SIG-M5 treated with dmso at 0.1 percent for 504 hours (cell line): ENCODE measurements around the gene APBB1.
A peak's percentile ranks its signal among the peaks of the same experiment; 100 is the strongest.

Experiments used
- DNase-seq: peaks from one replicate; lab custom pipeline; 2025; ENCODE audit not compliant: unreplicated experiment; lab: John Stamatoyannopoulos, UW

The APBB1 gene

DNA sequence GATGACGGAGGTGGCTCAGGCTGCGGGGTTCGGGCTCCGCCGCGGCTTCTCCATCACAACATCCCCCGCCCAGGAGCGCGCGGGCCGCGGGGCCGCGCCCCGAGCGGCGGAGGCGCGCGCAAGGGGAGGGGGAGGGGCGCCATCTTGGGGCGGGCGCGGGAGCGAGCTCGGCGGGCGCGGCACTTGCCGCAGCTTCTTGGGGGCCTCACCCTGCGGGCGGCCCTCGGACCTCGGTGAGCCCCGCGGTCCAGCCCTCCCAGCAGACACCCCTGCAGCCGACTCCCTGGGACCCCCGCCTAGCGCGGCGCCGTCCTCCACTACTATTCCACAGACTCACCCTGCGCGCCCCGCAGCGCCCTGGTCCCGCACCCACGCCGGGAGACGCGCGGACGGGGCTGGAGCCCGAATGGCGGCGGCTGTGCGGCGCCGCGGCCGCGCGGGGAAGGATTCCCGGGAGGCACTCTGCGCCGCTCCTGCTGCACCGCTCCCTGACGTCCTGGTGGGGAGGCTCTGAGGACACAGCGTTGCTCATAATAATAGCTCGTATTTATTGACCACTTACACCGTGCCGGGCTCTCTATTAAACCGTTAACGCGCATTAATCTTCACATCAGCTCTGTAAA lies at the start of gene APBB1:
Gene APBB1, minus strand, starts transcription at position 86 of the 623 bp plus-strand sequence. CDS start 7,747 bp downstream, outside the sequence.
- peak; percentile 6 for DNase-seq

- no peak for DNase-seq
Measured at GRCh38 chr11:6459099-6459450, 40.2 kb upstream of the APBB1 start.

DNA sequence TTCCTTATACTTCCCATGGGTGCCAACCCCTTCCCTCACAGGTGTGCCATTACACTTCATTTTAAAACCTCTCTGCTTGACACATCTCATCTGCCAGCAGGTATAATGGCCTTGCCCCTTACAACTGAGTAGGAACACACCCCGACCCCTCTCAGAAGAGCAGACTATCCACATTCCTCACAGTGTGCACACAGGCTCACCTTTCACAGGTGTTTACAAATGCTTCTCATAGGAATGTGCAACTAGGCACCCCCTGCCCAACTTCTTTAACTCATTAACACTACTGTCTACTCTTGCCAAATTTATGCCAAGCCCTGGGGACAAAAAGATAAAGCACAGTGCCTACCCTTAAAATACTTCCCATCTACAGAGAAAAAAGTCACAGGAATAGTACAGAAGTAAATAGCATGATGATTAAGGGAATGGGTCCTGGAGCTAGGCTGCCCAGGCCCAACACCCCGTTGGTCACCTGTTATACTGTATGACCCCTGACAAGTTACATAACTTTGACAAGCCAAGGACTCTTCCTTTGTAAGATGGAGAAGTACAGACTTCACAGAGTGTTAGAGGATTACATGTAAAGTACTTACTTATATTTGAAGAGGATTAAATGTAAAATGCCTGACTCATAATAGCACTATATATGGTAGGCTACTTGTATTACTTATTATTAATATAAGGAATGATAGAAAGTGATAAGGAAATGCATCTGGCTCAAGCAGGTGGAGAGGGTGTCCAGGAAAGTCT lies 39.6 kb upstream of the APBB1 start:
- no peak for DNase-seq

DNA sequence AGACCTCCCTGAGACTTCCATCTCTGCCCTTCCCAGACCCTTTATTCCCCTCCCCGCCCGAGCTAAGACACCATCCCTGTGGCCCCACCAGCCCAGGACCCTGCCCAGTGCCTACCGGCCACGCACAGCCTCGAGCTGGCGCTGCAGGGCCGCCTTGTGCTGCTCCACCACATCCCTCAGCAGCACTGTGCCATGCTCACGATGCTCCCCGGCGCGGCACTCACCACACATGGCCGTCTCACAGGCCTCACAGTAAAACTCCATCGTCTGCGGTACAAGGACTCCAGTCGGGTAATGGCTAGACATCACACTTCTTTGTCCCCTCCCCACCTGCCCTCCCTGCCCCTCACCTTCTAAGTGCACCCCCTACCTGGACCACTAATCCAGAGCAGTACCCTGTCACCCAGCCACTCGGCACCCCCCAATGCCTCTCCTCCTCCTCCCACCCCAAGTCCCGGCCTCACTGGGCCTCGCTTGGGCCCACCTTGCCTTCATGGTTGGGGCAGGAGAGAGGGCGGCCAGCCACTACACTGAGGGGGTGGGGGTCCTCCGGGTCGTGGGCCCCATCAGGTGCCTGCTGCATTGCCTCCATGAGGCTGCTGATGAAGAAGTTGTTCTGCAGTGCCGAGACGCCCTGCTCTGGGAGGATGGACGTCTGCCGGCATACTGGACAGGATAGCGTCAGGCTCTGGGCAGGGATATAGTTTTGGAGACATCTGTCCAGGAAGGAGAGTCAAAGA lies 38.9 kb upstream of the APBB1 start:
- no peak for DNase-seq

GRCh38 chr11:6456361-6457073 lies 37.6 kb upstream of the APBB1 start:
- no peak for DNase-seq

- DNase-seq, result no peak
Measured at GRCh38 chr11:6455070-6455469, 36.2 kb upstream of the APBB1 start.

DNA sequence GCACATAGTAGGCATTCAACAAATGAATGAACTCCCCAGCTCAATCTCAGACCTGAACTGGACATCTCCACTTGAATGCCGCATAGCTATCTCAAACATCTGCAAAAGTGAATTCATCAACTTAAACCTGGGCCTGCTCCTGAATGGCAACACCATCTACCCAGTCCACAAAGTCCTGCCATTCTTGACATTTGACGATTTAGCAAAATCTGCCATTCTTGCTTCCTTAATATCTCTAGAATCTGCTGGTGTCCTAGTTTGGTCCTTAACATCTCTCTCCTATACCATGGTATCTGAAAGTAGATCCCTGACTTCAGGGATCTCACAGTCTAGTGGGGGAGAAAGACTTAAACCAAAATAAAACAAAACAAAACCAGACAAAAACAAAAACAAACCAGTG lies 34.3 kb upstream of the APBB1 start:
- no peak for DNase-seq

GRCh38 chr11:6452219-6452618 lies 33.3 kb upstream of the APBB1 start:
- no peak for DNase-seq

- DNase-seq, result no peak
Measured at GRCh38 chr11:6448574-6448973, 29.7 kb upstream of the APBB1 start.

DNA sequence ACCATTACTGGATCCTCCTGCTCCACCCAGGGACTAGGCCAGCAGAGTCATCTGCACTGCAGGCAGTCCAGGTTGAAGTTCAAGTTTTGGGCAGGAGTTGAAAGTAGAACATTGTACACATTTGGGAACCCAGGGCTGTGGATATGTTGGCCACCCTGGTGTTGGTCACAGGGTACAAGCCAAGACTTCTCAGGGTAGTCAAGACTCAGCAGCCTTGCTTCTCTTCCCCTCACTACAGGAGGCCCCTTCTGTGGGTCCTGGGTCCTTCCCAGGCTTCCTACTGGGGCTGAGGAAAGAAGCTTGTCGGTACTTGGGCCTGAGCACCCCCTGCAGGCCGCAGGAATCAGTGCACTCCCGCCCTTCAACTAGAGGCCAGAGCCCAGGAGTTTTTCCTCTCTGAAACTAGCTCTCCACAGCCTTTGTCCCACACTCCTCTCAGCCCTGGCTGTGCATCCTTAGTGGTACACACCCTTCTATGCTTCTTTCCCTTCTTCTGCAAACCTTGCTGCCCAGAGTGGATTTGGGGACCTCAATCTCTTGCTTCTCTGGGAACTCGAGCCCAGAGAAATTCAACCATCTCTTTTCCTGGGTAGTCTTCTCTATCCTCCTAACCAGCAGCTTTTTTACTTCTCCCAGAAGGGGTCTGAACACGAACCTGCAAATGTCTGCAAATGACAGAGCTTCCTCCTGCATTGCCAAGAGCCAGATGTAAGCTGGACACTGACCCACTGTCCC lies 24.5 kb upstream of the APBB1 start:
- peak; percentile 32 for DNase-seq

- DNase-seq, result no peak
Measured at GRCh38 chr11:6442441-6442840, 23.5 kb upstream of the APBB1 start.

- DNase-seq, result no peak
Measured at GRCh38 chr11:6440906-6441358, 22.0 kb upstream of the APBB1 start, which contains the start of gene HPX. Gene HPX, minus strand, starts transcription at chr11:6440987. Its CDS starts 24 bp downstream, at chr11:6440963.

DNA sequence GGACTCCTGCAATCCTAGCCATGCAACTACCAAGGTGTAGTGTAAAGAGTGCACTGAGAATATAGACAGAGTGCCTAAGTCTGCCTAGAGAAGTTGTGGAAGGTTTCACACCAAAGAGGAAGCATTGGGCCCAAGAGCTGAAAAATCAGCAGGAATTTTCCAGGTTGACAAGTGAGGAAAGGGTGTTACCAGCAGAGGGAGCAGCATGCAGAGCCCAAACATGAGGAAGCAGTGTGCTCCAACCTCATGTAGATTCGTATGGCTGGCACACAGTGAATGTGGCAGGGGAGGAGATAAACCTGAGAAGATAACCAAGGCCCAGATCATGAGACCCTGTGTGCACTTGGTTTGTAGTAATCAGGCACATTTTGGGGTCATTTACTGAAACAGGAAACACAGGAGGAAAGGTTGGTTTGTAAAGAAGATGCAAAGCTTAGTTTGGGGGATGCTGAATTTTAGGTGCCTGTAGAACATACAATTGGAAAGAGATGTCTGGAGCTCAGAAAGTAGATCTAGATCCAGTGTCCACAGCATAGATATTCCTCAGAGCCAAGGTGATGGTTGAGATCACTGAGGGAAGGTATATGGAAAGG lies 20.2 kb upstream of the APBB1 start:
- DNase-seq, result peak; percentile 77

DNA sequence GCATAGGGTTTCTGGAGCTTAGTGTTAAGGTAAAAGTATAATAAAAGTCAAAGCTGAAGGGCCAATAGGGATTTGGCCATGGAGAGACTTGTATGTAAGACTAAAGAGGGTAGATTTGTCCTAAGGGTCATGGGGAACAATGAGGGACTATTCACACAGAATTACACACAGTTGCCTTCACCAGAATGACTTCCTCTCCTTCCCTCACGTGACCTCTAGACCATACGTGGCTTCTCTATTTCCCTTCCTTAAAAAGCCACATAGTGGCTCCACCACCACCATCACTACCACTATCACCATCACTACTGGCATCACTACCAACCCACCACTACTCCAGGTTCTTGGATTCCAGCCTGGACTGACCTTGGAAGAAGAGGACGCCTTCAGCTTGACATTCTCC lies 19.1 kb upstream of the APBB1 start:
- peak; percentile 42 for DNase-seq

- no peak for DNase-seq
Measured at GRCh38 chr11:6437423-6437822, 18.5 kb upstream of the APBB1 start.

GRCh38 chr11:6433998-6434660 lies 15.2 kb upstream of the APBB1 start:
- no peak for DNase-seq

DNA sequence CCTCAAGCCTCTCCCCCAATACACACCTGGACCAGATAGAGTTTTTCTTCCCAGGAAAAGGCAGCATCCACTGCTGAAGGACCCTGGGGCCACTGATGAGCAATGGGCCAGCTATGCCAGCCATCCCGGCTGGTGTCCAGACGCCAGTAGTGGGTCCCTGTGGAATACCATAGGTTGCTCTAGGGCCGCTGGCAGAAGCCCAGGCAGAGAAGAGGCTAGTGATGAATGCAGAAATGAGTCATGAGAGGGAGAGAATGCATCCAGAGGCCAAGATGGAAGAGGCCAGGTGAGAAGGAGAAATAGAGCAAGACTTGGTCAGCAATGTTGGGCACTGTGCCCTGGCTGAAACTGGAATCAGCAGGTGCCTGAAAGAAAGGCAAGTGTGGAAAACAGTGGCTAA lies 13.0 kb upstream of the APBB1 start:
- DNase-seq, result no peak

GRCh38 chr11:6427516-6427915 lies 8.6 kb upstream of the APBB1 start:
- no peak for DNase-seq

DNA sequence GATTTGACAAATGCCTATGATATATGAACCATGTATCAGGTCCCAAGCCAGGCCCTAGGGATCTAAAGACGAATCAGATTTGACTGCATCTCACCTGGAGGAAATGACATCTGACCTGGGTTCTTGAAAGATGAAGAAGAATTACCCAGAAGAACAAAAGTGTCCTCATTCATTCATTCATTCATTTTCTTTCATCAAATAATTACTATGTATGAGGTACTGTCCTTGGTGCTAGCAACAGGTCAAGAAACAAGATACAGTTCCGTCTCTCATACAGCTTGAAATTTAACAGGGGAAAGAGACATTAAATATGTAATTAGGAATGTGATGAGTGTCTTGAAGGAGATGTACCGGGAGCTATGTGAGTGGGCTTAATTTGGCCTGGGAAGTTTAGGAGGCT lies 1.8 kb upstream of the APBB1 start:
- no peak for DNase-seq

DNA sequence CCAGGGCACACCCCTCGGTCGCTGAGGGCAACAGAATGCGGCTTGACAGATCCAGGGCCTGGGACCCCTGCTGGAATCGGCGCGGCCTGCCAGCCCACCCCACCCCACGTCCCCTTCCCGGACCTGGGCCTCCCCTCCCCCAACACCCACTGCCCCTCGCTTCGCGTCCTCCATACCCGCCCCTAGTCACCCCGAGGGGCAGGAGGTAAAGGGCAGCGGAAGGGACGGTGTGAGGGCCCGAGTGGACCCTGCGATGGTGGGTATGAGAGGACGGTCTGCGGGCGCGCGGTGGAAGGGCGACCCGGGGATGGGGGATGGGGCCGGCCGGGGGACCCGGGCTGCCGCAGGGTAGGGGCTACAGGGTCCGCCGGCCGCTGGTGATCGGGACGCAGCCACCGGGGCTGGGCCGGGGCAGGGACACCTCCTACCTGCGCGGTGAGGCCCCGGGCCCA lies 311 bp downstream of the APBB1 start:
- no peak for DNase-seq
